ENCODE data around the gene DCAF15. TPM values are rescaled to one million over a fixed set of nuclear protein-coding genes. Genes with fewer than 3 reads are reported as not detected.

The DCAF15 gene
- total RNA-seq, 1 experiment from 2014 or later: 43.0 TPM

DNA sequence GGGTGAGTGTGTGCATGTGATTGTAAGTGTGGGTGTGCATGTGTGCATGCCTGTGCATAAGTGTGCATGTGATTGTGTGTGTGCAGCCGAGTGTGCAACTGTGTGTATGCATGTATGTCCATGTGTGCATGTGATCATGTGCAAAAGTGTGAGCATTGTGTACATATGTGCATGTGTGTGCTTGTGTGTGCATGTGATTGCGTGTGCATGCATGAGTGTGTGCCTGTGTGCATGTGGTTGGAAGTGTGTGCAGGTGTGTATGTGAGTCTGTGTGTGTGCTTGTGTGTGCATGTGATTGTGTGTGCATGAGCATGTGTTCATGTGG, 17.6 kb upstream of the DCAF15 start:
- TF ChIP-seq, protein P1, sequence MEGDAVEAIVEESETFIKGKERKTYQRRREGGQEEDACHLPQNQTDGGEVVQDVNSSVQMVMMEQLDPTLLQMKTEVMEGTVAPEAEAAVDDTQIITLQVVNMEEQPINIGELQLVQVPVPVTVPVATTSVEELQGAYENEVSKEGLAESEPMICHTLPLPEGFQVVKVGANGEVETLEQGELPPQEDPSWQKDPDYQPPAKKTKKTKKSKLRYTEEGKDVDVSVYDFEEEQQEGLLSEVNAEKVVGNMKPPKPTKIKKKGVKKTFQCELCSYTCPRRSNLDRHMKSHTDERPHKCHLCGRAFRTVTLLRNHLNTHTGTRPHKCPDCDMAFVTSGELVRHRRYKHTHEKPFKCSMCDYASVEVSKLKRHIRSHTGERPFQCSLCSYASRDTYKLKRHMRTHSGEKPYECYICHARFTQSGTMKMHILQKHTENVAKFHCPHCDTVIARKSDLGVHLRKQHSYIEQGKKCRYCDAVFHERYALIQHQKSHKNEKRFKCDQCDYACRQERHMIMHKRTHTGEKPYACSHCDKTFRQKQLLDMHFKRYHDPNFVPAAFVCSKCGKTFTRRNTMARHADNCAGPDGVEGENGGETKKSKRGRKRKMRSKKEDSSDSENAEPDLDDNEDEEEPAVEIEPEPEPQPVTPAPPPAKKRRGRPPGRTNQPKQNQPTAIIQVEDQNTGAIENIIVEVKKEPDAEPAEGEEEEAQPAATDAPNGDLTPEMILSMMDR (IDR thresholded peaks at IDR 0.05; ENCODE audit: insufficient read depth in 1 of 2, low read depth in 1 of 2, low read length in 1 of 2, severe bottlenecking in 1 of 2, unreplicated experiment in 1 of 2): no peak
- DNase-seq: no peak
- Histone ChIP-seq H3K36me3 (ENCODE audit: control insufficient read depth, insufficient read depth, low read length) (no peaks in the 10 kb centered on the region), H3K27me3 (replicated peaks; ENCODE audit: control insufficient read depth, insufficient read depth, low read length) (no peaks in the 10 kb centered on the region), H3K4me1 (no peaks in the 10 kb centered on the region), H3K9me3 (no peaks in the 10 kb centered on the region), H3K4me3 (ENCODE audit: low read depth, low read length) (no peak overlapping the region)
- H3K27me3 Mint-ChIP-seq (ENCODE audit: insufficient read depth, unreplicated experiment): no peaks in the 10 kb centered on the region
- BruUV-seq (replicated peaks): no TSS peak
- no peaks in the 10 kb centered on the region for H3K9me3 Mint-ChIP-seq (ENCODE audit: unreplicated experiment)
- H3K4me1 Mint-ChIP-seq (ENCODE audit: low read depth, unreplicated experiment): no peaks in the 10 kb centered on the region
- no peak overlapping the region for H3K4me3 Mint-ChIP-seq (ENCODE audit: unreplicated experiment)
- CTCF ChIA-PET: no interaction called here
- no peaks in the 10 kb centered on the region for H3K36me3 Mint-ChIP-seq (ENCODE audit: insufficient read depth, unreplicated experiment)
- POLR2A ChIA-PET: no interaction called here
- peak overlapping the region; percentile 33 for H3K27ac Mint-ChIP-seq (ENCODE audit: unreplicated experiment)
- intact Hi-C loops (cut with micrococcal nuclease; ENCODE audit: unreplicated experiment): no loop called here

DNA sequence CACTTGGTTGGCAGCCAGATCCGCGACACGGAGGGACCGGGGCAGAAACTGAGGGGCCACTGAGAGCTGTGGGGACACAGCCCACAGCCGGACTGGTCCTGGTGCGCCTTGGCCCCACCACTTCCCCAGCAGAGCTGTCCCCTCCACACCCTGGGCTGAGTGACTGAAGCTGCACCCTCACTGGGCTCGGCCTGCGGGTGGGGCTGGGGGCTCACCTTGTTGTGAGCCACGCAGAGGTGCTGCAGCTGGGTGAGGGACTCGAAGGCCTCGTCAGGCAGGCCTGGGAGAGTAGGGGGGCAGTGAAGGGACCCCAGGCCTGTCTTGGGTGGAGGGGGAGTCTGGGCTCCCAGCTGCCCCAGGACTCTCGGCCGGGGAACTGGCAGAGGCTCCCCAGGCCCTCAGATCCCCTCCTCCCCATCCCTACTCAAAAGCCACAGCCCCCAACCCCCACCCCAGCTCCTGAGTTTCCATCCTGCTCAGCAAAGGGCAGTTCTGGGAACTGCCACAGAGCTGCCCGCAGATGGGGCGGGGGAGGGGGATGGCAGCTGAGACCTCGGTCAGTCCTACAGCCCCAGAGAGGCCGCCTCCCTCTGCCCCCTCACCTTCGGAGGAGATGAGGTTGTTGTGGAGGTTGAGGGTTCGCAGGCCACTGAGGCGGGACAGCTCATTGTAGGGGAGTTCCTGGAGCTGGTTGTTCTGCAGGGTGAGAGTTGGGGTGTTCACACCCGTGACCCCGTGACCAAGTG, 16.4 kb upstream of the DCAF15 start:
- DNase-seq: no peak
- TF ChIP-seq, protein P1 (IDR thresholded peaks at IDR 0.05; ENCODE audit: insufficient read depth in 1 of 2, low read depth in 1 of 2, low read length in 1 of 2, severe bottlenecking in 1 of 2, unreplicated experiment in 1 of 2): no peak
- Mint-ChIP-seq H3K27ac (ENCODE audit: unreplicated experiment) (no peak overlapping the region), H3K4me1 (ENCODE audit: low read depth, unreplicated experiment) (no peaks in the 10 kb centered on the region), H3K36me3 (ENCODE audit: insufficient read depth, unreplicated experiment) (no peaks in the 10 kb centered on the region), H3K4me3 (ENCODE audit: unreplicated experiment) (no peak overlapping the region), H3K9me3 (ENCODE audit: unreplicated experiment) (no peaks in the 10 kb centered on the region), H3K27me3 (ENCODE audit: insufficient read depth, unreplicated experiment) (no peaks in the 10 kb centered on the region)
- CTCF ChIA-PET: interaction anchor here (0.6 kb wide), 1 partner anchor 73 kb away, joined by 4 read pairs; no protein-coding TSS in a partner anchor
- intact Hi-C loops (cut with micrococcal nuclease; ENCODE audit: unreplicated experiment): no loop called here
- no TSS peak for BruUV-seq (replicated peaks)
- H3K36me3 ChIP-seq (ENCODE audit: control insufficient read depth, insufficient read depth, low read length): no peaks in the 10 kb centered on the region
- no peaks in the 10 kb centered on the region for H3K4me1 ChIP-seq
- POLR2A ChIA-PET: no interaction called here
- H3K4me3 ChIP-seq (ENCODE audit: low read depth, low read length): no peak overlapping the region
- no peaks in the 10 kb centered on the region for H3K9me3 ChIP-seq
- no peaks in the 10 kb centered on the region for H3K27me3 ChIP-seq (replicated peaks; ENCODE audit: control insufficient read depth, insufficient read depth, low read length)

DNA sequence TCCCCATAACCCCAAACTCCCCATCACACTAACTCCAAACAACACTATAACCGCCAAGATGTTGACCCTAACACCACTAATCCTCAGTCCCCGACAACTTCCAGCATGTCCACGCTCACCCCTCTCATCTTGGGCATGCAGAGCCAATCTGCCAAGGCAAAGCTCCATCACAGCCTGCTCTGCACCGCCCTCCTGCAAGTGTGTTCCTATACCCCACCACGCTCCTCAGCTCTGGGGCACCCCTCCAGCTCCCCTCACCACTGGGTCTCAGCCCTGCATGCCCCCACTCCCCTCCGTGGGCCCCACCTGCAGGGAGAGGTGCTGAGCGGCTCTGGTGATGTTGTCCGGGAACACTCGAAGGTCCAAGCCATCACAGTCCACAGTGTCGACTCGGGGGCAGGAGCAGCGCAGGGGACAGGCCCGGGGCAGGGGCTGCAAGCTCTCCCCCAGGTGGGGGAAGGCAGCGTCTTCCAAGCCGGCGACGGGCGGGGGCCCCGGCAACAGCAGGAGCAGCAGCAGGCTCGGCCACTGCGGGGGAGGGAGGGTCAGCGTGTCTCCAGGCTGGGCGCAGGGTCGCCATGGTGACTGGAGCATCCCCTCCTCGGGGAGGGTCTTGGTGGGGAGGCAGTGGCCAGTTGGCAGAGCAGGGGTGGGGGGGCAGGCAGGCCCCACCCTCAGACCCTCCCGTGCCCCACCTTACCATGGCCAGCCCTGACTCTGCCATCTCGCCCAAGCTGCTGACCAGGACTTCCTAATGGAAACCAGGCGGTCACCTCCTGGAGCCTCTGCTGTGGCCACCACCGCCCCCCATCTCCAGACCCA, 14.6 kb upstream of the DCAF15 start:
- no peaks in the 10 kb centered on the region for H3K27me3 ChIP-seq (replicated peaks; ENCODE audit: control insufficient read depth, insufficient read depth, low read length)
- intact Hi-C loops (cut with micrococcal nuclease; ENCODE audit: unreplicated experiment): no loop called here
- H3K4me1 ChIP-seq: no peaks in the 10 kb centered on the region
- H3K36me3 Mint-ChIP-seq (ENCODE audit: insufficient read depth, unreplicated experiment): no peaks in the 10 kb centered on the region
- no peaks in the 10 kb centered on the region for H3K36me3 ChIP-seq (ENCODE audit: control insufficient read depth, insufficient read depth, low read length)
- H3K27me3 Mint-ChIP-seq (ENCODE audit: insufficient read depth, unreplicated experiment): no peaks in the 10 kb centered on the region
- no peaks in the 10 kb centered on the region for H3K9me3 Mint-ChIP-seq (ENCODE audit: unreplicated experiment)
- POLR2A ChIA-PET: no interaction called here
- no peaks in the 10 kb centered on the region for H3K4me1 Mint-ChIP-seq (ENCODE audit: low read depth, unreplicated experiment)
- H3K4me3 ChIP-seq (ENCODE audit: low read depth, low read length): no peak overlapping the region
- no peak overlapping the region for H3K27ac Mint-ChIP-seq (ENCODE audit: unreplicated experiment)
- no TSS peak for BruUV-seq (replicated peaks)
- H3K4me3 Mint-ChIP-seq (ENCODE audit: unreplicated experiment): no peak overlapping the region
- TF ChIP-seq, protein P1 (IDR thresholded peaks at IDR 0.05; ENCODE audit: insufficient read depth in 1 of 2, low read depth in 1 of 2, low read length in 1 of 2, severe bottlenecking in 1 of 2, unreplicated experiment in 1 of 2): no peak
- DNase-seq: no peak
- CTCF ChIA-PET: interaction anchor here (0.5 kb wide), 1 partner anchor 139 kb away, joined by 3 read pairs; no protein-coding TSS in a partner anchor
- no peaks in the 10 kb centered on the region for H3K9me3 ChIP-seq

Measured in Caco-2 (cell line).